HepG2 (cell line): ENCODE data around the gene SLC22A12. TPM values are rescaled to one million over a fixed set of nuclear protein-coding genes. Genes with fewer than 3 reads are reported as not detected.

ENCODE experiments used
- ATAC-seq: fragments of 200-7000 bp; cut with Tn5 transposase; 3 replicates; pipeline ENCODE4 v1.9.1; 2020; ENCODE audit warnings: mild to moderate bottlenecking, moderate library complexity
- BruUV-seq: library from RNA; stranded (reverse); fragments of 400-500 nt; replicated peaks from 2 replicates; lab custom pipeline; 2021; lab: Mats Ljungman, UMichigan
- CTCF ChIA-PET: fragments of 300-600 bp; formaldehyde crosslinking; extraction: SDS; loops from one replicate; lab custom pipeline; 2021; ENCODE audit warnings: low total read pairs, inconsistent platforms, low intra/inter-chr PET ratio; lab: Yijun Ruan, JAX
- POLR2A ChIA-PET: fragments of 350-600 bp; sonication (Branson Sonifier 250); formaldehyde crosslinking; loops from one replicate; lab custom pipeline; 2020; ENCODE audit warnings: antibody characterized with exemption, inconsistent platforms; lab: Yijun Ruan, JAX
- DNase-seq: peaks from one replicate; pipeline ENCODE4 v3.0.0-alpha.2; 2015; ENCODE audit warnings: low spot score
- FAIRE-seq: peaks from 3 replicates; lab custom pipeline; 2011; peaks lifted over from hg19 to GRCh38; lab: Jason Lieb, UNC
- H2AFZ ChIP-seq: one replicate; pipeline ENCODE4 v1.6.1; 2011; ENCODE audit warnings: low read length, inconsistent platforms
- H3K27ac ChIP-seq: fragments of 300-600 bp; 3 replicates; pipeline ENCODE4 v1.8.0; 2011; ENCODE audit warnings: mixed run types, mild to moderate bottlenecking, mixed read lengths, low read length, inconsistent platforms; ENCODE audit not compliant: insufficient read depth; ENCODE audit errors: extremely low read length
- H3K27me3 ChIP-seq, 2 experiments: fragments of 200-600 bp in 1 of 2; 2 replicates in 1 of 2; 3 replicates in 1 of 2; pipeline versions ENCODE4 v1.6.0 to v1.8.0; 2011; ENCODE audit warnings: low read length in 2 of 2, mild to moderate bottlenecking in 2 of 2, moderate library complexity in 2 of 2, inconsistent platforms in 1 of 2; ENCODE audit not compliant: insufficient read depth in 2 of 2, control insufficient read depth in 1 of 2
- H3K36me3 ChIP-seq, 2 experiments: fragments of 200-600 bp in 1 of 2; replicated peaks in 1 of 2; 2 replicates in 1 of 2; 3 replicates in 1 of 2; pipeline versions ENCODE4 v1.5.1 to v1.8.0; 2011; ENCODE audit warnings: low read length in 2 of 2, inconsistent platforms in 1 of 2; ENCODE audit not compliant: insufficient read depth in 2 of 2, control insufficient read depth in 1 of 2
- H3K4me1 ChIP-seq: 2 replicates; pipeline ENCODE4 v1.5.1; 2012; ENCODE audit warnings: low read length, inconsistent platforms; ENCODE audit not compliant: insufficient read depth
- H3K4me2 ChIP-seq: 2 replicates; pipeline ENCODE4 v1.6.0; 2011; ENCODE audit warnings: low read depth, low read length, inconsistent platforms
- H3K4me3 ChIP-seq, 3 experiments: fragments of 200-600 bp in 1 of 3; sonication (generic), shearing (Covaris generic) in 1 of 3; replicated peaks in 1 of 3; 2 replicates each; pipeline ENCODE4 v1.5.1; 2011 to 2016; ENCODE audit warnings: low read length in 3 of 3, inconsistent platforms in 2 of 3, low read depth in 2 of 3, mild to moderate bottlenecking in 2 of 3, control low read depth in 1 of 3, mixed read lengths in 1 of 3; ENCODE audit not compliant: insufficient read depth in 1 of 3
- H3K79me2 ChIP-seq: one replicate; pipeline ENCODE4 v1.6.1; 2011; ENCODE audit warnings: low read length, inconsistent platforms; ENCODE audit not compliant: insufficient read depth
- H3K9ac ChIP-seq: 2 replicates; pipeline ENCODE4 v1.6.0; 2011; ENCODE audit warnings: mild to moderate bottlenecking, low read depth, low read length, inconsistent platforms; ENCODE audit not compliant: insufficient read depth
- H3K9me3 ChIP-seq: 2 replicates; pipeline ENCODE4 v1.5.1; 2012; ENCODE audit warnings: mild to moderate bottlenecking, low read length
- H4K20me1 ChIP-seq: 2 replicates; pipeline ENCODE4 v1.6.0; 2011; ENCODE audit warnings: inconsistent platforms, mild to moderate bottlenecking, low read length, moderate library complexity; ENCODE audit not compliant: insufficient read depth
- CBFB ChIP-seq: sonication (generic); formaldehyde crosslinking; IDR thresholded peaks from 2 replicates; pipeline ENCODE4 v1.4.0; 2020; ENCODE audit warnings: missing genetic modification reagents
- CBX1 ChIP-seq: IDR thresholded peaks from one replicate; pipeline ENCODE4 v1.6.1; 2016; ENCODE audit warnings: antibody characterized with exemption, low read depth
- CCAR2 ChIP-seq: fragments of 200-400 bp; formaldehyde crosslinking; optimal IDR thresholded peaks from 2 replicates; pipeline ENCODE3; 2018; ENCODE audit warnings: low read depth, mild to moderate bottlenecking, low read length, moderate library complexity
- HCFC1 ChIP-seq: fragments of 150-350 bp; IDR thresholded peaks from 2 replicates; pipeline ENCODE4 v1.6.1; 2014; ENCODE audit warnings: low read depth, low read length
- SMAD3 ChIP-seq: sonication (generic); formaldehyde crosslinking; IDR thresholded peaks from 2 replicates; pipeline ENCODE4 v1.4.0; 2020; ENCODE audit warnings: missing genetic modification reagents
- THAP11 ChIP-seq: IDR thresholded peaks from 2 replicates; pipeline ENCODE4 v1.6.1; 2016; ENCODE audit warnings: missing biosample characterization, missing genetic modification reagents
- ZFY ChIP-seq: sonication (generic); formaldehyde crosslinking; IDR thresholded peaks from 2 replicates; pipeline ENCODE4 v1.4.0; 2020; ENCODE audit warnings: missing genetic modification reagents
- ZNF143 ChIP-seq: sonication (generic); formaldehyde crosslinking; IDR thresholded peaks from 2 replicates; pipeline ENCODE4 v1.4.0; 2020; ENCODE audit warnings: missing genetic modification reagents
- ZNF335 ChIP-seq: sonication (generic); formaldehyde crosslinking; IDR thresholded peaks from 2 replicates; pipeline ENCODE4 v1.4.0; 2020; ENCODE audit warnings: missing genetic modification reagents
- WGBS: methylation state at CpG from one replicate; pipeline ENCODE4 v1.1.6; 2017; ENCODE audit warnings: low lambda C conversion rate; 5-methylcytosine and 5-hydroxymethylcytosine counted together
- in situ Hi-C: cut with HindIII; loops from 2 replicates; pipeline ENCODE4 v1.10.0; 2017; ENCODE audit warnings: low pct_unique_long_range_greater_than_20kb; ENCODE audit not compliant: extremely low pct_ligation_motif_present
- intact Hi-C: fragments of 100-400 bp; cut with micrococcal nuclease; formaldehyde crosslinking; loops from one replicate; pipeline ENCODE4 v1.10.0; 2022; ENCODE audit not compliant: unreplicated experiment
- polyA plus RNA-seq, 8 experiments: library from polyadenylated mRNA; depleted of rRNA in 3 of 8; stranded (reverse) in 7 of 8; unstranded in 1 of 8; fragments of >200 nt; fragmentation: Illumina TruSeq in 4 of 8; extraction: Trizol in 4 of 8; gene quantifications; 2 replicates each; pipeline versions ENCODE4 v1.2.1 to v1.2.3, GENCODE V29; 2011 to 2016; ENCODE audit warnings: low read depth in 4 of 8, missing spikeins in 1 of 8, mixed read lengths in 1 of 8; ENCODE audit not compliant: insufficient read depth in 1 of 8
- total RNA-seq, 5 experiments: library from RNA; depleted of rRNA; stranded (reverse); fragments of >200 nt; fragmentation: Illumina TruSeq; extraction: Trizol; gene quantifications; 2 replicates each; pipeline ENCODE4 v1.2.3, GENCODE V29; 2016; ENCODE audit warnings: low read depth in 1 of 5
- TF ChIP-seq, protein P1 (sequence below): sonication (generic); formaldehyde crosslinking; IDR thresholded peaks from 2 replicates; pipeline ENCODE4 v1.8.0; 2022; ENCODE audit warnings: low read depth, missing genetic modification reagents
- TF ChIP-seq, protein P2 (sequence below): sonication (generic); formaldehyde crosslinking; IDR thresholded peaks from 2 replicates; pipeline ENCODE4 v1.4.0; 2020; ENCODE audit warnings: missing genetic modification reagents

SLC22A12 gene
- total and polyA plus RNA-seq, 2 of the 13 experiments (the other 11 are each of a cell fraction or from before 2014, with no cell fraction given): not detected

DNA sequence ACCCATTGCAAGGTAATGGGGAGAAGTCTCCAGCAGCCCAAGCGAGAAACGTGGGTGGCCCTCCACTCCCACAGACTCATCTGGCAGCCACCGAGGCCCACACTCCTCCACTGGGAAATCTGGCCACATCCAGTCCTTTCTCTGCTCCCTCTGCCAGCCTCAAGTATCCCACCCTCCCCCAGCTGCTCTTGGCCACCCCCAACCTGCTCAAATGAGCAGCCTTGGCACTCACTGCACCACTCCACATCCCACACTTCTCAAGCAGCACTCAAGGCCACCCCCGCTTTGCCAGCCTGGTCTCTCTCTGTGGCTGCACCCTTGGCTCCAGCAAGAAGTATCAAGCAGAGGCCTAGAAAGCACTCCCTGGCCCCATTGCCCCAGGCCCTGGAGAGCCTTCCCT is 28.2 kb downstream of the SLC22A12 start:
- in situ Hi-C loops: no loop called here
- intact Hi-C loops: no loop called here
- ATAC-seq (no peak), DNase-seq (no peak), FAIRE-seq (no peak)
- Histone ChIP-seq H3K79me2 (no peaks in the 10 kb centered on the region), H3K36me3 (no peaks in the 10 kb centered on the region), H2AFZ (no peak overlapping the region), H3K27ac (no peak overlapping the region), H3K9me3 (no peaks in the 10 kb centered on the region), H4K20me1 (no peaks in the 10 kb centered on the region), H3K9ac (0 out of 2 replicates have a peak overlapping the region, but pooled peaks have one; percentile 21), H3K27me3 (peaks cover 0 to 17% of the 10 kb centered on the region in 2 experiments; a peak in 3 of 5 replicates), H3K4me2 (peak overlapping the region; percentile 42; the same call in 1 of the 2 replicates), H3K4me3 (peak overlapping the region in 2 of 3 experiments; percentile 3 to 39; a peak in 1 of 6 replicates), H3K4me1 (peaks cover 17% of the 10 kb centered on the region)
- TF ChIP-seq, protein P1, sequence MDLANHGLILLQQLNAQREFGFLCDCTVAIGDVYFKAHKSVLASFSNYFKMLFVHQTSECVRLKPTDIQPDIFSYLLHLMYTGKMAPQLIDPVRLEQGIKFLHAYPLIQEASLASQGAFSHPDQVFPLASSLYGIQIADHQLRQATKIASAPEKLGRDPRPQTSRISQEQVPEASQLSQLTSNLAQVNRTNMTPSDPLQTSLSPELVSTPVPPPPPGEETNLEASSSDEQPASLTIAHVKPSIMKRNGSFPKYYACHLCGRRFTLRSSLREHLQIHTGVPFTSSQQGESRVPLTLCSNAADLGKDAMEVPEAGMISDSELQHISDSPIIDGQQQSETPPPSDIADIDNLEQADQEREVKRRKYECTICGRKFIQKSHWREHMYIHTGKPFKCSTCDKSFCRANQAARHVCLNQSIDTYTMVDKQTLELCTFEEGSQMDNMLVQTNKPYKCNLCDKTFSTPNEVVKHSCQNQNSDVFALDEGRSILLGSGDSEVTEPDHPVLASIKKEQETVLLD (CRISPR knock-in tag): no peak
- TF ChIP-seq CCAR2 (no peak), SMAD3 (CRISPR knock-in tag) (no peak), CBX1 (no peak)
- POLR2A ChIA-PET: no interaction called here
- 35% methylated on average over 4 of the region's 4 CpGs for WGBS
- CTCF ChIA-PET: no interaction called here
- BruUV-seq: no TSS peak

DNA sequence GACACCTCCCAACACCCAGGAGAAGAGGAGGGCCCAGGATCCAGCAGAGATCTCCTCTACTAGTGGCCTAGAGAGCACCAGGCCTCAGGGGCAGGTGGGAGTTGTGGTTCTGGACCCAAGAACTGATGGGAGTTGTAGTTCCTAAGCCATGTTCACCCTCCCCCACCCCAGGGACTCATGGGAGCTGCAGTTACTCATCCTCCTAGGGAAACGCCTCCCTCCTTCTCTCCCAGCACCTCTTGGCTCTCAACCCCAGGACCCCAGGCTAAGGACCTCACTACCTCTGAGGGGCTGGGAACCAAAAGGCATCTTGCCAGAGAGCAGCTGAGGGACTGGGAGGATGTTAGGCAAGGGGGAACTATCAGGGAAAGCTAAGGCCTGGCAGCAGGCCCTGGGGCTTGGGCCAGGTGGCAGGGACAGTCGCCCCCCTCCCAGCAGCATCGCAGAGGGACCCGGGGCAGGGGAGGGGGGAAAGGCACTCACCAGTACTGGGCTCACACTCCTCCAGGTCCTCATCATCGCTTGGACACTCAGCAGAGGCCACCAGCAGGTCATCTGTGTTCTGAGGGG is 28.9 kb downstream of the SLC22A12 start:
- Histone ChIP-seq H3K9ac (0 out of 2 replicates have a peak overlapping the region, but pooled peaks have one; percentile 21), H3K36me3 (no peaks in the 10 kb centered on the region), H2AFZ (no peak overlapping the region), H3K4me1 (peaks cover 18% of the 10 kb centered on the region), H4K20me1 (no peaks in the 10 kb centered on the region), H3K9me3 (no peaks in the 10 kb centered on the region), H3K4me2 (peak overlapping the region; percentile 53), H3K79me2 (no peaks in the 10 kb centered on the region), H3K27me3 (peaks cover 0 to 20% of the 10 kb centered on the region in 2 experiments; a peak in 4 of 5 replicates), H3K27ac (no peak overlapping the region), H3K4me3 (peak overlapping the region in 2 of 3 experiments; percentile 24 to 39; a peak in 4 of 6 replicates)
- ChIA-PET CTCF (no interaction called here), POLR2A (no interaction called here)
- in situ Hi-C loops (no loop called here), intact Hi-C loops (no loop called here)
- FAIRE-seq: no peak
- 0% methylated on average over 2 of the region's 5 CpGs for WGBS
- no TSS peak for BruUV-seq
- peak; percentile 35 for ATAC-seq
- DNase-seq: peak; percentile 41
- TF ChIP-seq ZNF143 (CRISPR knock-in tag) (peak; percentile 85), CBFB (CRISPR knock-in tag) (no peak), ZFY (CRISPR knock-in tag) (peak; percentile 43; the same call in 1 of the 2 replicates), THAP11 (CRISPR knock-in tag) (peak; percentile 98), HCFC1 (peak; percentile 64; the same call in 1 of the 2 replicates), ZNF335 (CRISPR knock-in tag) (0 out of 2 replicates have a peak, but pooled peaks have one; percentile 26)
- TF ChIP-seq, protein P2, sequence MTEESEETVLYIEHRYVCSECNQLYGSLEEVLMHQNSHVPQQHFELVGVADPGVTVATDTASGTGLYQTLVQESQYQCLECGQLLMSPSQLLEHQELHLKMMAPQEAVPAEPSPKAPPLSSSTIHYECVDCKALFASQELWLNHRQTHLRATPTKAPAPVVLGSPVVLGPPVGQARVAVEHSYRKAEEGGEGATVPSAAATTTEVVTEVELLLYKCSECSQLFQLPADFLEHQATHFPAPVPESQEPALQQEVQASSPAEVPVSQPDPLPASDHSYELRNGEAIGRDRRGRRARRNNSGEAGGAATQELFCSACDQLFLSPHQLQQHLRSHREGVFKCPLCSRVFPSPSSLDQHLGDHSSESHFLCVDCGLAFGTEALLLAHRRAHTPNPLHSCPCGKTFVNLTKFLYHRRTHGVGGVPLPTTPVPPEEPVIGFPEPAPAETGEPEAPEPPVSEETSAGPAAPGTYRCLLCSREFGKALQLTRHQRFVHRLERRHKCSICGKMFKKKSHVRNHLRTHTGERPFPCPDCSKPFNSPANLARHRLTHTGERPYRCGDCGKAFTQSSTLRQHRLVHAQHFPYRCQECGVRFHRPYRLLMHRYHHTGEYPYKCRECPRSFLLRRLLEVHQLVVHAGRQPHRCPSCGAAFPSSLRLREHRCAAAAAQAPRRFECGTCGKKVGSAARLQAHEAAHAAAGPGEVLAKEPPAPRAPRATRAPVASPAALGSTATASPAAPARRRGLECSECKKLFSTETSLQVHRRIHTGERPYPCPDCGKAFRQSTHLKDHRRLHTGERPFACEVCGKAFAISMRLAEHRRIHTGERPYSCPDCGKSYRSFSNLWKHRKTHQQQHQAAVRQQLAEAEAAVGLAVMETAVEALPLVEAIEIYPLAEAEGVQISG (CRISPR knock-in tag): peak; percentile 77
